RWPE1 (cell line): ENCODE data around the gene KIRREL3.

Experiments used
- CTCF ChIA-PET: fragments of 350-600 bp; sonication (Branson Sonifier 250); formaldehyde crosslinking; extraction: SDS; loops from one replicate; lab custom pipeline; 2021; lab: Yijun Ruan, JAX
- POLR2A ChIA-PET: fragments of 400-600 bp; formaldehyde crosslinking; extraction: SDS; loops from one replicate; lab custom pipeline; 2020; ENCODE audit warnings: antibody characterized with exemption; ENCODE audit not compliant: low non-redundant PET; lab: Yijun Ruan, JAX
- DNase-seq: peaks from one replicate; pipeline ENCODE4 v3.0.0; 2012; ENCODE audit warnings: low spot score
- H3K27ac ChIP-seq: fragments of 450-650 bp; 2 replicates; pipeline ENCODE4 v1.5.1; 2017
- CTCF ChIP-seq: fragments of 450-650 bp; conservative IDR thresholded peaks from 2 replicates; pipeline ENCODE4 v1.5.1; 2017; ENCODE audit warnings: low read depth, mild to moderate bottlenecking

The KIRREL3 gene

GRCh38 chr11:126452241-126453101 is 548.1 kb downstream of the KIRREL3 start:
- TF ChIP-seq CTCF = no peak
- H3K27ac ChIP-seq = no peak overlapping the region
- CTCF ChIA-PET = interaction anchor here (0.7 kb wide), 2 partner anchors 416 to 1783 kb away, joined by 3 read pairs; no protein-coding TSS in a partner anchor
- POLR2A ChIA-PET = no interaction called here
- DNase-seq = no peak

GRCh38 chr11:126451211-126451802 is 549.3 kb downstream of the KIRREL3 start:
- H3K27ac ChIP-seq = no peak overlapping the region
- CTCF ChIA-PET = no interaction called here
- POLR2A ChIA-PET = no interaction called here
- TF ChIP-seq CTCF = no peak
- no peak for DNase-seq

- POLR2A ChIA-PET = no interaction called here
- no peak for TF ChIP-seq CTCF
- CTCF ChIA-PET = no interaction called here
- H3K27ac ChIP-seq = no peak overlapping the region
- DNase-seq = no peak
Measured at GRCh38 chr11:126450806-126451205, 549.8 kb downstream of the KIRREL3 start.

- POLR2A ChIA-PET = no interaction called here
- DNase-seq = no peak
- no peak overlapping the region for H3K27ac ChIP-seq
- TF ChIP-seq CTCF = no peak
- CTCF ChIA-PET = no interaction called here
Measured at GRCh38 chr11:126450198-126450597, 550.4 kb downstream of the KIRREL3 start.

- POLR2A ChIA-PET = no interaction called here
- CTCF ChIA-PET = interaction anchor here (0.7 kb wide), 1 partner anchor 72 kb away, joined by 3 read pairs; no protein-coding TSS in a partner anchor
- no peak overlapping the region for H3K27ac ChIP-seq
- DNase-seq = no peak
- no peak for TF ChIP-seq CTCF
Measured at GRCh38 chr11:126446581-126446980, 554.0 kb downstream of the KIRREL3 start.

GRCh38 chr11:126444072-126444471 is 556.5 kb downstream of the KIRREL3 start:
- no peak for DNase-seq
- no peak for TF ChIP-seq CTCF
- POLR2A ChIA-PET = no interaction called here
- no peak overlapping the region for H3K27ac ChIP-seq
- CTCF ChIA-PET = interaction anchor here (3.8 kb wide), 1 partner anchor 36 kb away, joined by 46 read pairs; no protein-coding TSS in a partner anchor
